Measurements from ENCODE around the gene UBE2D2.

UBE2D2 gene

DNA sequence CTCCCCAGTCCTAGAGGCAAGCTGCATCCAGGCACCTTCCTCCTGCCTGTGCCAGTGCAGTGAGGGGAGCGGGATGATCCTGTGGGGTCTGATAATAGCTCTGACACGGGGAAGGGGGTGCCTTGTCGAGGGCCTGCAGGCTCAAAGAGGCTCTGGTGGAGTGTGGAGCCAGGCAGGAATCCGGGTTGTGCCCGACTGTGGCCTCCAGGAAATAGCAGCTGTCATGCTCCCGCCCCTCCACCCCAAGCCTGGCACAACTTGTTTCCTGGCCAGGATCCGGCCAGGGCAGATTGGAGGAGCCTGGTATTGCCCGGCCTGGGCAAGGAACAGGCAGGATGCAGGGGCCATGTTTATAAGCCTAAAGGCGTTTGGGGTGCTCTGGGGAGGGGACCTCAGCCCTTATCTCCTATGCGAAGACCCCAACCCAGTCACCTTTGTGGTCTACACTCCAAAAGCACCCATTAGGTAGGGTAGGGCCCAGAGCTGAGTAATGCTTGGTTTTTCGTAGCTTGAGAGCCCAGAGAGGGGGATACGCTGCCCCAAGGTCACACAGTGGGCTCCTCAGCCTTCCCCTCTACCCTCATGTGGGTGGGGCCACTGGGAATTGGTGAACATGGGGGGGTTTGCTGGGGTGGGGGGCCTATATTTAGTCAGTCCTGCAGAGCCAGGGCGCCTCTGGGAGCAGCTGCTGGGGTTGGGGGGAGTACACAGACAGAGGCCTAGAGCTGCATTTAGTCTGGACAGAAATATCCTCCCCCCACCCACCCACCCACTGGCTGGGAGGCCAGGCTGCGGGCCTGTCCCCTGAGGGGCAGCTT lies 99.2 kb downstream of the UBE2D2 start:
- DNase-seq (ENCODE audit: low read depth in 2 of 2), result no peak

DNA sequence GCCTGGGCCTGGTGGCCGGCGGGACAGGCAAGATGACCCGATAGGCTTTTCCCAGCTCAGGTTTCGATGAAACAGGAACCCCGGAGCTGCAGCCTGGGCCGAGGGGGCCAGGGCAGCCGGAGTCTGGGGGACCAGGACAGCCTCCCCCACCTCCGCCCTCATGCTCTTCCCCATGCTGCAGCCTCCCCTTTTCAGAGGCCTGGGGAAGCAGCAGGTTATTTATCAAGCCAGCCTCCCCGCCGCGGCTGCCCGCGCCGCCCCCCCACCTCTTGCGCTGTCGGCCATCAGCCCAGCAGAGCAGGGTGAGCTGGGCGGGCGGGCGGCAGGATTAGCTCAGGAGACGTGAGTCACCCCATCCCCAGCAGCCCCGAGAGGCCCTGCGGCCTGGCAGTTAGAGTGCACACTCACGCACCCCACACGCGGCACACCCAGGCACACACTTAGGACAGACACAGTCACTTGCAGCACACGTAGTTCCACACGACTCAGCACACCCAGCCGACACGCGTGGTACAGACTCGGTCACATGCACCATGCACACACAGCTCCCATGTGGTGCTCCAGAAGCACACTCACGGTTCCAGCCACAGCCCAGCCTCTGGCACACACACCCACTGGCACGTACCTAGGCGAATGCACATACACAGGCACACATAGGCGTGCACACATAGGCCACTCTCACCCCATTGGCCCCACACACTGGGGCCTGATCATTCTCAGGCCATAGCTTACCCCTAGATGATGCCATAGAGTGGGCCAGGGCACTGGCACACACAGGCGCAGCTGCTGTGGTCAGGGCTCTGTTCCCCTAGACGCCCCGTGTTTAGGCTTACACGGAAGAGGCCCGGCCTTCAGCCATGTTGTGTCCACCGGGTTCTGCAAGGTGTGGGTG lies 100.0 kb downstream of the UBE2D2 start:
- DNase-seq (ENCODE audit: low read depth in 2 of 2), result peak in 1 of 2 donors; percentile 47

DNA sequence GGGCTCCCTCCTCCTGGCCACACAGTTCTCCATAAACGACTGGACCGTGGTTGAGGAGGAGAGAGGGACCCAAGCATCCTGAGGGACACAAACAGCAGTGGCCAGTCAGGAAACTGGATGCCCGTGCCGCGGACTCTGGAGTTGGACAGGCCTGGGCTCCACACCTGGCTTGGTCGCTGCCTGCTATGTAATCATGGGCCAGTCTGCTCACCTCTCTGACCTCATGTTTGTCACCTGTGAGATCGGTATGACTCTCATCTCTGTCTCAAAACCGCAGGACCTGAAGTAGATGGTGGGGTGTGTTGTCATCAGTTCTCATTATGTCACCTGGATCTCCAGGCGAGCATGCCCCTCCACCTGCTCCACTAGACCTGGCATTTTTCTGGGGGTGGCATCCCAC lies 101.5 kb downstream of the UBE2D2 start:
- DNase-seq (ENCODE audit: low read depth in 2 of 2), result no peak

DNA sequence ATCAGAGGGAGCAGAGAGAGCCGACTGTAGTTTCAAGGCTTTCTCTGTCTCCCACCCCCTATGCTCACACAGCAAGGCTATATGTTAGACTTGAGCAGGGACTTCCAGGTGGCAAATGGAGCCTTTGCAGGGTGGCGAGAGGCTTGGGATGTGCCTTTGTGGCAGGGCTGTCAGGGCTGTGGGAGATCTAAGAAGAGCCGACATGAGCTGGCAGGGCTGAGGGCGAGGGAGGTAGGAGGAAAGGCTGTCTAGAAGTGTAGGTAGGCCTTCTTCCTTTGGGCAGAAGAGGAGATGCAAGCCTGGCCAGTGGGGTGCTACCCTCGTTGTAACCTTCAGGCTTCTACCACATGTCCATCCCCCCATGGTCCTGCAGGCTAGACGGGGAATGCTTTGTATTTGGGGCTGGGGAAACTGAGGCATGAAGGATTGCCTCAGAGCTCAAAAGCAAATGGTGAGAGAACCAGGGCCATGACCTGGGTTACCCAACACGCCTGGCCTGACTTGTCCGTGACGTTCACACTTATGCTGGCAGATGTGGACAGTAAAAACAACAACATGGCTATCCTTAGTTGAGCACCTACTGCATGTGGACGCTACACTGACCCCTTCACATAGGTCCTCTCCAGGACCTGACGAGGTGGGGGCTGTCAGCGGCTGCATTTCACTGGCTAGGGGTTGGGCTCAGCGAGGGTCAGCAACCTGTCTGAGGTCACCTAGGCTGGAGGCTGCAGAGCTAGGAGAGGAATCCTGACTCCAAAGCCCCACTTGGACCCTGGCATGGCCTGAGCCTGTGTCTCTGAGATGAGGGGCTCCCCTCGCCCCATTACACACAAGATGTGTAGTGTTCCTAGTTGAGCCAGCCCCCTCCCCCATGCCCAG lies 102.3 kb downstream of the UBE2D2 start:
- no peak for DNase-seq (ENCODE audit: low read depth in 2 of 2)

DNA sequence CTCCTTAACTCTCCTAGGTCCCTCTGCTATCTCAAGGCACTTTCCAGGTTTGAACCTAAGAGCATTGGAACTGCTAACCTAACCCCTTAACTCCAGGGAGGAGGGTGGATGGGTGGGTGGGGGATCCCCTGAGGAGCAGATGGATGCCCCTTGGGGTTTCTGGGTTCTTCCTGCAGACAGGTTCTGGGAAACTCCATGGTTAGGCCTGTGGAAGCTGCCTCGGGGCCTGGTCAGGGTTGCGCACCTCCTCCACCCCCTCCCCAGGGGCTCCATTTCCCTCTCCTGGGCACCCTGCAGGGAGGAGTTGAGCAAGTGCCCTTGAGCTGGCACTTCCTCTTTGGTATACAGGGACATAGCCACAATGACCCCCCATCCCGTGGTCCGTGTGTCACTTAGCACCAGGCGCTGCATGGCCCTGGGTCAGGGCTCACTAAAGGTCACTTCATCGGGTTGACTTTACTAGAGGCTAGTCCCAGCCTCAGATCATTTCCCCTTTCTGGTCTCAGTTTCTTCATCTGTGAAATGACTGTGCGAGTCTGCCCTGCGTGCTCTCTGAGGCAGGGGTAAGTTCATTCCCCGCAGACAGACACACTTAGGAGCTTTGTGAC lies 103.1 kb downstream of the UBE2D2 start:
- DNase-seq (ENCODE audit: low read depth in 2 of 2), result no peak

DNA sequence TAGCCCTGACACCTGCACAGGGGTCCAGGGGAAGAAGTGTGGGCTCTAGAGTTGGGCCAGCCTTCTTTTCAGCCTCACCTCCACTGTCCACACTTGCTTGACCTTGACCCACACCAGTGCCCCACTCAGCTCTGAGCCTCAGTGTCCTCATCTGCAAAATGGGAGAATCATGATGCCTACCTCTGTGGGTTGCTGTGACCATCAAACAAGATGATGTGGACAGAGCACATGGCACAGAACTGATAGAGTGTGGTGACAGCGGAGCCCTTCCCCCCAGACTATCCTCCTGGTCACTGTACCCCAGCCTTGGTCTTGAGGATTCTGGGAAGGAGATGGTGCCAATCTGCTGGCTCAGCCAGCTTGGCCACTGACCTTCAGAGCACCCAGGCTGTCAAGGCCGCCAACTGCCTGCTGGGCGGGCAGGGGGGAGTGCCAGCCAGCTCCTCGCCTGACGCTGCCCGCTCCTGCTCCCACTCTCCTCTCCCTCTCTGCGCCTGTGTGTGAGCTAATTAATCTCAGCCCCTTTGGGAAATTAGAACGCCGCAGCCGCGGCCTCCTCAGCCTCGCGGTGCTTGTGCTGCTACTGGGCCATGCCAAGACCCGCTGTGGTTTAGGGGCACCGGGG lies 103.7 kb downstream of the UBE2D2 start:
- DNase-seq (ENCODE audit: low read depth in 2 of 2), result no peak

DNA sequence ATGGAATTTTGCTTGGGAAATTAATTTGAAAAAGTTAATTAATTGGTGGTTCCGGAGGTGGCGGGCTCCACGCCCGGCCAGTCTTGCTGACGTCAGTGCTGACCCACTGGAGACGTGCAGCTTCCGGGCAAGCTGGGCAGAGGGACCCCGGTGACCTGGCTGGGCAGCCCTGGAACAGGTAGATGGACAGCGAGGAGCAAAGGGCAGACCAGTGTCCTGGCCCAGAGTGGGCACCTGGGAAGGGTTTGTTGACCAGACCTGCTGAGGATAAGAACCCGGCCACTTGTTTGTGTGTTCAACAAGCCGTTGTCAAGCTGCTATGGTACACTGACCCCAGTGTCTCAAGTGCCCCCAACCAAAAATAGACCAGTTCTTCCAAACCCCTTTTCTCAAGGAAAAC lies 104.5 kb downstream of the UBE2D2 start:
- DNase-seq (ENCODE audit: low read depth in 2 of 2), result no peak

DNA sequence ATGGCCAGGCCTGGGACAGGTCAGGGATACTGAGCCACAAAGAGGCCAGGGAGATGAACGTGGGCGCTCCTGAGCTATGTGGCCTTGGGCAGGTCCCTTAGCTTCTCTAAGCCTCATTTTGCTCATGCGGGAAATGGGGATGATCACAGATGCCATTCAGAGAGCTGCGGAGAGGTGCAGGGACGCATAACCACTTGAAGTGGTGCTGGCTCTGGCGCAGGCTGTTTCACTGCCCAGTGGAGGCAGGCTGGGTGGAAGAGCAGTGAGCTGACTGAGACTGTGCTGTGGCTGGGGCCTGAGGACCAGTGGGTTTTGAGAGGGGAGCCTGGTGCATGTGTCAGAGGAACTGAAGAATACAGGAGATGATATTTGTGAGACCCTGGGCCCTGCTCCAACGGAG lies 105.4 kb downstream of the UBE2D2 start:
- DNase-seq (ENCODE audit: low read depth in 2 of 2), result no peak

DNA sequence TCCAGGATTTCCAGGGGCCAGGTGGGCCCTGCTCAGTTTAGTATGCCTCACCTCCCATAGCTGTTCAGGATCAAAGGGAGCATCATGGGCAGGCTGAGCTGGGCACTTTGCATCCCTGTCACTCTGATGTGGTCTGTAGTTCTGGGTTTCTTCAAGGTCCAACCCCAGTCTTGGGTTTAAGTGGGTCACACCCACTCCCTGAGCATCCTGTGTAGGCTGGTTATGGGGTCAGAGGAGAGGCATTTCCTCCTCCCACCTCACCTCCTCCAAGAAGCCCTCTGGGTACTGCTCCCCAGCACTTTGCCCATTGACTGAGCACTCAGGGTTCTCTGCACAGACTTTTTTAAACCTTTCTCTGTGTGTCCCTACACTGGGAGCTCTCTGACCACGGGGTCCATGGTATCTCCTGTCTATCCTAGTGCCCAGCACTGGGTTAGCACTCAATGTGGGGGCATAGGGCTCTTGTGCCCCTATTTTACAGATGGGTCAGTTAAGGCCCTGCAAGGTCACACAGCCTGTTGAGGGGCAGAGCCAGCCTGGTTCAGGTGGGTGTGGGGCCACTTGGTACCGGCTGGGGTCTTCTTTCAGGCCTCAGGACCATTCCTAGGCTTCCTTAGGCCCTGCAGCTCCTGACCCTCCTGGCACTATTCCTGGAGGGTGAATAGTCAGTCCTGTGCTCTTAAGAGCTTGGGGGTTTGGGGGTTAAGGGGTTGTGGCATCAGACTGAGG lies 106.0 kb downstream of the UBE2D2 start:
- DNase-seq (ENCODE audit: low read depth in 2 of 2), result no peak

DNA sequence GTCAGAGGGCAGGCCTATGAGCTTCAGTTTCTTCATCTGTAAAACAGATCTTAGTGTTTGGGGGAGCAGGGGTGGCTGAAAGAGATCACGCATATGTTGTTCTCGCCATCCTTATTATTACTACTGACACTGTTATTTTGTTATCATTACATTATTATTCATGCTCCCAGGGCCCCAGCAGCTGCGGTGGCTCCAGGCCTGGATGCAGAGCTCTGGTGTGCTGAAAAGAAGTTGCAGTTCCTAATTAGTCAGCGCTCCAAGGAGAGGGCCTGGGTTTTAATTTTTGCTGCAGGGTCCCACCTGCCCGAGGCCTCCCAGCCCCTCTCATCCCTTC lies 106.6 kb downstream of the UBE2D2 start:
- DNase-seq (ENCODE audit: low read depth in 2 of 2), result no peak

DNA sequence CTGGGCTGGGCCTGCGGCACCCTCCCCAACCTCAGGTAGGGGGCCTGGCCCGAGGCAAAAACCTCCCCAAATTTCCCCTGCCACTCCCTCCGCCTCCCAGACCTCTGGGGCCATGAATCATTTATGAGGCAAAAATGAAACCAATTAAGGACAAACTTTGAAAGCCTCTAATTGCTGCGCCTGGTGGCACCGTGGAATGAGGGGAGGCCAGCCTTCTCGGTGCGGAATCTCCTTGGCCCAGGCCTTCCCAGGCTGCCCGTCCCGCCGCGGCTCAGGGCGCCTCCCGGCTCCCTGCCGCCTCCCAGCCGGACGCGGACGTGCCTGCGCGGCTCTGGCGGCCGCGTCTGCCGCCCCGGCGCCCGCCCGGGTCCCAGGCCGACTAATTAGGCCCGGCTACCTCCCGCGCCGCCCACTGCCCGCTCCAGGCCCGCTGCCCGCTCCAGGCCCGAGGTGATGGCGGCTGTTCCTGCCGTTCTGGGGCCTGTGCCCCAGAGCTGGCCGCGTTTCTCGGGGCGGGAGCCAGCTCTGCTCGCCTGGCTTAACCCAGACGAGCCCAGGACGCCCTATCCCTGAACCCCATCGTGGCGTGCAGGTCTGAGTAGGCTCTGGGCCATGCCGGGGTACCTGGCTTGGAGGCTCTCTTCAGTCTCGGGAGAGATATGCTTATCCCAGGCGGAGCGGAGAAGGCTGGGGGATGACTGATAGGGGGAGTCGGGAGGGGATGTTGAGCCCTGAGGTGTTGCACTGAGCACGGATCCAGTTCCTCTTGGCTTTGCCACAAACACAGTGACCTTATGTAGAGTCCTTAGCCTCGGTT lies 107.1 kb downstream of the UBE2D2 start:
- peak in 1 of 2 donors; percentile 42 for DNase-seq (ENCODE audit: low read depth in 2 of 2)

DNA sequence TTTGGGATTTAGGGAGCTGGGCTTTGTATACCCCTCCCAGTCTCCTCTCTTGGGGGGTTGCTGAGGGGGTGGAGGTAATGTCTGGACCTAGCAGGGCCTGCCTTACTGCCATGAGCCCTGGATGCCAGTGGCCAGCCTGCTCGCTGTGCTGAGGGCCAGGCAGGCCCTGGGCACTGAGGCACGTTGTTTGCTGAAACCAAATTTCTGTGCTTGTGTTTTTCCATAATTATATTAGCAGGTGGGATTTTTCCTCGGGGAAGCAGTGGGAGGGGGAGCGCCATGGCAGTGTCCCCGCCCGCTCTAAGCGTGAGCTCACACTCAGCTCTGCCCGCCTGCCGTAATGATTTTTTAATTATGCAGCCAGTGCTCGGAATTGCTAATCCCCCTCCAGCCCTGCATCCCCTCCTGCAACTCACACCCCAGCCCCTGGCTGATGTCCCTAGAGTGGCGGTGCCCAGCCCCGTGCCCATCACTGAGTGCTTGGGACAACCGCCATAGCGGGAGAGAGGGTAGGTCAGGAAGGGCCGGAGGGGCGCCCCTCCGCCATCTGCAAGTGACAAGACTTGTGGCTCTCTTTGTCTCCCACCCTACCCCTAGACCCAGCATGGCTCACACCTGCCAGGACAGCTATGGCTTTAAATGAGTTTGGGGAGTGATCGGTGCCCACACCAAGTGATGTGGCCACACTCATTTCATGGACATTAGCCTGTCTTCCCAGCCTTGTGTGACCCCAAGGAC lies 108.0 kb downstream of the UBE2D2 start:
- no peak for DNase-seq (ENCODE audit: low read depth in 2 of 2)

DNA sequence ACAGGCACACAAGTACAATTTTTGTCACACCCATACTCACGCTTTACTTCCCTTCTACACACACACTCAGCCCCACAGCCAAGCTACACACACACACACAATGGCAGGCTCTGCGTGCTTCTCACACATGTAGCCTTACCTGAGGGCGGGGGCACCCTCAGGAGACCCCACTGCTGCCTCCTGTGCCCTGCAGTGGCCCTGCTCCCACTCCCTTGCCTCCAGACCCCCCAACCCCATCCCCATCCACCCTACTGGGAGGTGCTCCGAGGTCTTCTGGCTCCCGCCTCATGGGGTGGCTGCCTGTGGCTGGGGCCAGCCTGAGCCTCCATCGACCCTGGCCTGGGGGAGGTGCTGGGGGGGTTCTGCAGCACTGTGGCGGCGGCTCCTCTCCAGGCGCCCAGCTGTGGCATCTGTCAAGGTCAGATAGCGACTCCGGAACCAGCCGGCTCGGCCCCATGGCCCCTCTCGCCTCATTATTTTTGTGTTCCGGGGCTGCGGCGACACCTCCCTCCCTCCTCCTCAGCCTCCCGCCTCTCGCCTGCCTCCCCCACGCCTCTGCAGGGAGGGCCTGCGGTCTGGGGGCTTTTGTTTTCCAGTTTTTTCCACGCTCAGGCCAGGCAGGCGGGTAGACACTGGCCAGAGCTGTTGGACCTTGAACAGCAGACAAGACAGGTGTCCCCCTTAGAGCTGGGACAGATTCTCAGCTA lies 108.7 kb downstream of the UBE2D2 start:
- peak in 1 of 2 donors; percentile 45 for DNase-seq (ENCODE audit: low read depth in 2 of 2)

DNA sequence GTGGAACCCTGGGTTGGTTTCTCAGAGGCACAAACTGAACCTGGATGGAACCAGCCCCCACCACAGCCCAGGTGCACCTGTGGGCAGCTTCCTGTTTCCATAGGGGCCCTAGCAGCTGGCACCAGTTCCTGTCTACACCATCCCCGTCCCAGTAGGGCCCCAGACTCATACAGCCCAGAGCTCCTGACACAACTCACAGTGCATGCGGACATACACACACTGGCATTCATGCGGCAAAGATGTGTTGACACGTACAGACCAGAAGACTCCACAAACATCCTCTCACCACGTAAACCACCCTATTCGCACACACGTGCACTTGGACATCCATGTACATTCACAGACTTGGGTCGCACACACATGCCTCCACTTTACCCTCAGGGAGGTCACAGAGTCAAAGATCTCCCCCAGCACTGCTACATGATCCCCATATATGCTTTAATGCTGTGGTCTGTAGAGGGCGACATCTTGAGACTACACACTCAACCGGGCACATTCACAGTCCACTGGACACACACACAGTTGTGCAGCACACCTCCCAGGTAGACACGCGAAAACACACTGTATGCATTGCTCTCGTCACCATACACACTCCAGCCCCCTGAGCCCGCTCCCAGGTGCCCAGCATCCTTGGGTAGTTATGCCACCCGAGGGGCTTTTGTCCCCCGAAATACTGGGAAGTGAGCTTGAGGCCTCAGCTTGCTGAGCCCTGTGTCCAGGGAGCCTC lies 109.4 kb downstream of the UBE2D2 start:
- DNase-seq (ENCODE audit: low read depth in 2 of 2), result no peak

DNA sequence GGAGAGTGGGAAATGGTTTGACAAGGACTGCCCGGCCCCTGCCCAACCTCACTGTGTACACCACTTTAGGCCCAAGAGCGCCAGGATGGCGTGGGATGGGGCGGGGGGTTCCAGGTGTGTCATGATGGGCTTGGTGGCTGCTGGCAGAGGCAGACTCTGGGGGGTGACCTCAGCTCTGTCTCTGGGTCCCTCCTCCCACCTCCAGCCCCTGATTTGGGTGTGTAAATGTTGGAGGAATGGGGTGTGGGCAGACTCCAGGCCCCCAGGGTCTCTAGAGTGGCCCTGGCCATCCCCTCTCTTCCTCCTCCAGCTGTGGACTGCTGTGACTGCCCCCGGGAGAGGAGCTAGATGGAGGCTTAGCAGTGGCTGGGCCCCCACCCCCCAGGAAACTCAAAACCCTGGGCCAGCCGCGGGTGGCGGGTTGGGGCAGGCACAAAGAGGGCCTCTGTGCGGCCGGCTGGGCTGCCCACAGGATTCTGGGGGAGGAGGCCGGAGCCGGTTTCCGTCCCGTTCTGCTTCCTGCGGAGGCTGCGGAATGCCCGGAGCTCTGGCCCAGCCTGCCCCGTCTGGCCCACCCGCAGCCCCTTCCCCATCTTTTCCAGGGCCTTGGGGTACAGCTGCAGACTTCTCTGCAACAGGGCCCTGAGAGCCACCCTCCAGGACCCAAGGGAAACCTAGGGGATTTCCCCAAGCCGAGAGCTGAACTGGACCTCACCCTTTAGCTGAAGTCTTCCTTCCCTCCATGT lies 110.1 kb downstream of the UBE2D2 start:
- DNase-seq (ENCODE audit: low read depth in 2 of 2), result no peak

DNA sequence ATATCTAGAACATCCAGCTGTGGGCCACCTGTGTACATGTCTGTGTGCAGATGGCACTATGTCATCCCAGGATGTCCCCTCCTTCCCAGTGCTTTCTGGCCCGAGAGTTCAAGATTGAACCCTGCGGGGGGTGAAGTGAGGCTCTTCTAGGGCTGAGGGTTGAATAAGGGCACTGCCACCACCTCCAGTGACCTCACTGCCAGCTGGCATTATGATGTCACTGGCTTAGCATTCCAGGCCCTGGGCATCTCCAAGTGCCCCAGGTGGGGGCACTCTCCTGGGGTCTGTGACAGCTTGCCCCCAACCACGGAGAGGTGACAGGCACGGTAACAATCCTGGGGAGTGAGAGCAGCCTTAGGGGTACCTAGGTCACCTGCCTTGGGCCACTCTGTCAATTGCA lies 114.1 kb downstream of the UBE2D2 start:
- no peak for DNase-seq (ENCODE audit: low read depth in 2 of 2)

DNA sequence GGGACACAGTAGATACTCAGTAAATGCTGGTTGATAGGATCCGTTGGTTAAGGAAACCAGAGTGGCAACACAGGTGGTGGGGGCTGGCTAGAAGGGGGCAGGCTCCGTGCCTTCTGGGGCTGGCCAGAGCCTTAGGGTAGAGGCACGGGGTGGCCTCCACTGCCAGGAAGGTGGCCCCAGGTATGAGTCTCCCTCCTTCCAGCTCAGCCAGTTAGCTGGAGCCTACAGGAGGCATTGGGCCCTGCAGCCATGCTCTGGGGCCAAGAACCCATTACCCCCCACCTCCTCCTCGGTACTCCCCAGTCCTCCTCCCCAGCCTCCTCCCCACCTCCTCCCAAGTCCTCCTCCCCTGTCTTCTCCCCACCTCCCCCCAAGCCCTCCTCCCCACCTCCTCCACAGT lies 114.7 kb downstream of the UBE2D2 start:
- no peak for DNase-seq (ENCODE audit: low read depth in 2 of 2)
